Sciatic nerve (tissue), 2 donors: ENCODE data around the gene TRIM5. TPM values are rescaled to one million over a fixed set of nuclear protein-coding genes. Genes with fewer than 3 reads are reported as not detected.
"Not testable (repeated sequence)": the region's sequence is repeated elsewhere in the genome, so short reads cannot be mapped to it uniquely, and the experiment has no call there.

Experiments used
- ATAC-seq: fragments of 200-7000 bp; cut with Tn5 transposase; one replicate; pipeline ENCODE4 v1.9.1; 2020; ENCODE audit warnings: mild to moderate bottlenecking, moderate library complexity
- DNase-seq: peaks from one replicate; pipeline ENCODE4 v3.0.0-alpha.2; 2020; ENCODE audit warnings: low spot score
- intact Hi-C: fragments of 100-400 bp; cut with DNase I; formaldehyde crosslinking; loops from one replicate; pipeline ENCODE4 v1.14.2; 2022
- total RNA-seq: library from RNA; stranded (reverse); fragmentation: NEBNext Ultra II Directional; extraction: Animal tissue kit (Norgen Biotek cat#: 25700); gene quantifications from one replicate; pipeline ENCODE4 v1.2.1, GENCODE V29; 2021
- donor health status: DM: no; HTN: no; CAD: no.
- donor health status: DM: no; HTN: no; CAD: no.

TRIM5 gene
- total RNA-seq, 1 donor from 2014 or later = 28.4 TPM

- intact Hi-C loops = no loop called here
- ATAC-seq = peak; percentile 38
- no peak for DNase-seq
Observed at GRCh38 chr11:5690736-5691135, 5.9 kb upstream of the TRIM5 start.

- intact Hi-C loops = no loop called here
- ATAC-seq = peak; percentile 79
Observed at GRCh38 chr11:5690216-5690615, 5.3 kb upstream of the TRIM5 start.

DNA sequence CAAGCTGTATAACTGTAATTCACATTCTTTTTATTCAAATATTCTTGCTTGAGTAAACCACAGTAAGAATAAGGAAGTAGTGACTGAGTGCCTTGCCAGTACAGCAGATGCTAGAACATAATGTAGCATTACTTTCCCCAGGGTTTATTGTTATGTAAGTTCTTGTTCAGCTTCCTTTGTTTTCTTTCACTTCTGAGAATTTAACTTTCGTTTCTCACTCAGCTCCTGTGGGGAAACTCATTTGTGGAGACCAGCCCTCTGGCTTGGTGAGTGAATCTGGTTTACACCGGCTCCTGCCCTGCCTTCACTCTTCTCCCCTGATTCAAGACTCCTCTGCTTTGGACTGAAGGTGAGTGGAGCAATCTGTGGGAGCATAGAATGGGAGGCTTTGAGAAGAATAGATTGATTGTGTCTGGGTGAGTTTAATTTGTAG is 4.7 kb upstream of the TRIM5 start, which contains the start of gene TRIM22:
Gene TRIM22, plus strand, starts transcription at position 240 of the 433 bp plus-strand sequence. CDS start 6,443 bp downstream, outside the sequence.
- ATAC-seq (peak; percentile 90), DNase-seq (peak; percentile 72)
- intact Hi-C loops = no loop called here

More at GRCh38 chr11:5690216-5690615, 5.3 kb upstream of the TRIM5 start:
- DNase-seq = no peak

GRCh38 chr11:5688482-5688881 is 3.6 kb upstream of the TRIM5 start:
- DNase-seq = no peak
- intact Hi-C loops = no loop called here
- ATAC-seq = no peak

DNA sequence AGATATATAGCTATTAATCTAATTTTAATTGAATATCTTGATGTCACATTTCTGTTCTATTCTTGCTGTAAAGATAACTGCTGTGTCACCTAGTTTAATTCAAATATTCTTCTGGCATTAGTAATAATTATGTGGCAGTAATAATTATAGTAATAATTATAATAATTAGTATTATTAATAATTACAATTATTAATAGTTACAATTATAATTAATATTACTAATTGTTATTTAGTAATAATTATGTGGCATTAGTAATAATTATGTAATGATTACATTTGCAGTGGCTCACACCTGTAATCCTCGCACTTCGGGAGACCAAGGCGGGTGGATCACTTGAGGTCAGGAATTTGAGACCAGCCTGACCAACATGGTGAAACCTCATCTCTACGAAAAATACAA is 1.6 kb upstream of the TRIM5 start:
- ATAC-seq (no peak), DNase-seq (no peak)
- intact Hi-C loops = no loop called here

GRCh38 chr11:5684036-5684645 is 733 bp downstream of the TRIM5 start:
- no peak for DNase-seq
- ATAC-seq = no peak
- intact Hi-C loops = no loop called here

DNA sequence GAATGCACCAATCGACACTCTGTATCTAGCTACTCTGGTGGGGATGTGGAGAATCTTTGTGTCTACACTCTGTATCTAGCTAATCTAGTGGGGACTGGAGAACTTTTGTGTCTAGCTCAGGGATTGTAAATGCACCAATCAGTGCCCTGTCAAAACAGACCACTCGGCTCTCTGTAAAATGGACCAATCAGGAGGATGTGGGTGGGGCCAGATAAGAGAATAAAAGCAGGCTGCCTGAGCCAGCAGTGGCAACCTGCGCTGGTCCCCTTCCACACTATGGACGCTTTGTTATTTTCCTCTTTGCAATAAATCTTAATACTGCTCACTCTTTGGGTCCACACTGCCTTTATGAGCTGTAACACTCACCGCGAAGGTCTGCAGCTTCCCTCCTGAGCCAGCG is 1.3 kb downstream of the TRIM5 start:
- ATAC-seq, intact Hi-C loops, DNase-seq: not testable (repeated sequence)

DNA sequence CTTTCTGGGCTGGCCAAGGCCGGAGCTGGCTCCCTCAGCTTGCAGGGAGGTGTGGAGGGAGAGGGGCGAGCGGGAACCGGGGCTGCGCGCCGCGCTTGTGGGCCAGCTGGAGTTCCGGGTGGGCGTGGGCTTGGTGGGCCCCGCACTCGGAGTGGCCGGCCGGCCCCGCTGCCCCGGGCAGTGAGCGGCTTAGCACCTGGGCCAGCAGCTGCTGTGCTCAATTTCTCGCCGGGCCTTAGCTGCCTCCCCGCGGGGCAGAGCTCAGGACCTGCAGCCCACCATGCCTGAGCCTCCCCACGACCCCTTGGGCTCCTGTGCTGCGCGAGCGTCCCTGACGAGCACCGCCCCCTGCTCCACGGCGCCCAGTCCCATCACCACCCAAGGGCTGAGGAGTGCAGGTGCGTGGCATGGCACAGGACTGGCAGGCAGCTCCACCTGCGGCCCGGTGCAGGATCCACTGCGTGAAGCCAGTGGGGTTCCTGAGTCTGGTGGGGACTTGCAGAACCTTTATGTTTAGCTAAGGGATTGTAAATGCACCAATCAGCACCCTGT is 1.9 kb downstream of the TRIM5 start:
- DNase-seq, ATAC-seq, intact Hi-C loops: not testable (repeated sequence)

GRCh38 chr11:5679811-5680210 is 5.1 kb downstream of the TRIM5 start:
- intact Hi-C loops = no loop called here
- ATAC-seq (no peak), DNase-seq (no peak)

DNA sequence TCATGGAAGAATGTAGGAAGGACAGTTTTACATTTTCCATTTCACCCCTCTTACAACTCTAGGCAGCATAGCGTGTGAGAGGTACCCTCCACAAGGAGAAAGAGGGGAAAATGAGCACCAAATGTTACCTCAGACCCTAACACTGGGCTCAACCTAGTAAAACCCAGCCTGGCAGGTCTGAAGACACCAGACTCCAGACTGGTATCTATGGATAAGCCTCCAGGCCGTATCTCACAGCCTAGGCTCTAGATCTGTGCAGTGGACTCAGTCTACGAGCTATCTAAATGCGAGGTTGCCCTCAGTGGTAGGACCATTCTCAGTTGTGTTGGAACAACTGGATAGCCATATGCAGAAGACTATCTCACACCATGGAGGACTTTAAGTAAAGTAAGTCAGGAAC is 10.5 kb downstream of the TRIM5 start:
- no peak for DNase-seq
- intact Hi-C loops = no loop called here
- no peak for ATAC-seq

GRCh38 chr11:5671831-5672230 is 13.0 kb downstream of the TRIM5 start:
- intact Hi-C loops = no loop called here
- DNase-seq = no peak
- no peak for ATAC-seq

DNA sequence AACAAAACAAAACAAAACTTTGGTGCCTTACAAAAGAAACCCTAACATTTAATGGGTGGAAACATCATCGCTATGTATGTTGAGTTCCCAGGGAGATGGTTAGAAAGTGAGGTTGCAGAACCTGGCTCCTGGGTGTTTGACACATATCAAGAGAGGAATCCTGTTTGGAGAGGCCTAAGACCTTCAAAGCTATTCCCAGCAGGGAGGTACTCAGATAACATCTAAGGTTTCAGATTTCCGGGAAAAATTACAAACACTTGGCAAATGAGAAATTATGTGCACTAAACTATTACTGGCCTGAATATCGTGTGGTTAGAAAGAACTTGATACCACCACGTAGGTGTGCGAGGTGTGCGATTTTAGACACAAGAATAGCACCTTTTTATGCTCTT is 18.5 kb downstream of the TRIM5 start:
- peak; percentile 63 for ATAC-seq
- no peak for DNase-seq
- intact Hi-C loops = no loop called here

GRCh38 chr11:5665746-5666401 is 19.0 kb downstream of the TRIM5 start:
- ATAC-seq = peak; percentile 76
- intact Hi-C loops = no loop called here
- no peak for DNase-seq

DNA sequence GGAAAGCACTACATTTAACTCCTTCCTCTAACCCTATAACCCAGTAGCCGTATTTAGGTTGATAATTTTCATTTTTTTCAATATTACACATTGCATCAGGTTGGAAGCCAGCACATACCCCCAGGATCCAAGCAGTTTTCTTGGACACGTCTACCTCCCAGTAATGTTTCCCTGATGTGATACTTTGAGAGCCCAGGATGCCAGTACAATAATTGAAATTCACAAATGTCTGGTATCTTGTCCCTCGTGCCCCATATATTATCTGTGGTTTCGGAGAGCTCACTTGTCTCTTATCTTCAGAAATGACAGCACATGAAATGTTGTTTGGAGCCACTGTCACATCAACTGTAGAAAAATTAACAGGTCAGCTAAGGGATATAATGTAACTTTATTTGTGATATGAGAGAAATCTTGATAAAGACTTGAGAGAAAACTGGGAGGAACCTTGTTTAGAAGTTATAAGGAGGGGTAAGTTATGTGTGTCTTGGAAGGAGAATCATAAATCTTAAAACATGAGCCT is 19.8 kb downstream of the TRIM5 start:
- ATAC-seq = no peak
- intact Hi-C loops = no loop called here
- no peak for DNase-seq

- no peak for DNase-seq
- no peak for ATAC-seq
Observed at GRCh38 chr11:5663511-5663910, 21.4 kb downstream of the TRIM5 start.

DNA sequence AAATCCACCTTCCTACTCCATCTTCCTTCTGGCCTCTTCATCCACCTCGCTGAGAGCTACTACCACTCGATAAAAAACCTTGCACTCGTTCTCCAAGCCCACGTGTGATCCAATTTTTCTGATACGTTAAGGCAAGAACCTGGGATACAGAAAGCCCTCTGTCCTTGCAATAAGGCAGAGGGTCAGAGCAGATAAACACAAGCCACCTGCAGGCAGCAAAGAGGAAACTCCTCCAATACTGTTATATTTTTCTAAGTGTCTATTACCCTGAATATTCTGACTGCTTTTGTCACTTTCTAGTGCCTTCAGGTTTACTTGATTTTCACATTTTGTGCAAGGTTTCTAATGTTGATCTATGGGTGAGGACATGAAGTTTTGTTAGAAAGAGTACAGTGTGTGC is 26.6 kb downstream of the TRIM5 start:
- ATAC-seq = no peak
- no peak for DNase-seq
- intact Hi-C loops = no loop called here

More at GRCh38 chr11:5663511-5663910, 21.4 kb downstream of the TRIM5 start:
- intact Hi-C loops = no loop called here

DNA sequence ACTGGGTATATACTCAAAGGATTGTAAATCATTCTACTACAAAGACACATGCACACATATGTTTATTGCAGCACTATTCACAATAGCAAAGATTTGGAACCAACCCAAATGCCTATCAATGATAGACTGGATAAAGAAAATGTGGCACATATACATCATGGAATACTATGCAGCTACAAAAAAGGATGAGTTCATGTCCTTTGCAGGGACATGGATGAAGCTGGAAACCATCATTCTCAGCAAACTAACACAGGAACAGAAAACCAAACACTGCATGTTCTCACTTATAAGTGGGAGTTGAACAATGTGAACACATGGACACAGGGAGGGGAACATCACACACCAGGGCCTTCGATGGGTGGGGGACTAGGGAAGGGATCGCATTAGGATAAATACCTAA is 27.9 kb downstream of the TRIM5 start:
- intact Hi-C loops, ATAC-seq, DNase-seq: not testable (repeated sequence)

DNA sequence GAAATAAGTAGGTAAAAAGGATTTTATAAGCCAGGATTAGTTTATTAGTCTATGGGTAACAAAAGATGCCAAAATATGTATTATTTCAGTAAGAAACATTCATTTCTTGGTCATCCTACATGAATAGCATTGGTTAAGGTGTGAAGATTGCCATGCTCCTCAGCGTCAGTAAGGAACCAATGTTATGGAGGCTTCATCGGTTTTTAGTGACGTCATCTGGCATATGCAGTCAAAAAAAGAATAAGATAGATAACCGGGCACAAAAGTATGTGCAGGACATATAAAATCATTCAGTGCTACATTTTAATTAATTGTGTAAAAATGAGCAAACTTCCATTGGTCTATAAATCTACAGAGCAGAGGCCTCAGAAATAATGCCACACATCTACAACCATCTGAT is 29.4 kb downstream of the TRIM5 start:
- ATAC-seq (no peak), DNase-seq (no peak)
- intact Hi-C loops = no loop called here

- DNase-seq = no peak
- ATAC-seq = no peak
- intact Hi-C loops = no loop called here
Observed at GRCh38 chr11:5646139-5646538, 38.7 kb downstream of the TRIM5 start.

DNA sequence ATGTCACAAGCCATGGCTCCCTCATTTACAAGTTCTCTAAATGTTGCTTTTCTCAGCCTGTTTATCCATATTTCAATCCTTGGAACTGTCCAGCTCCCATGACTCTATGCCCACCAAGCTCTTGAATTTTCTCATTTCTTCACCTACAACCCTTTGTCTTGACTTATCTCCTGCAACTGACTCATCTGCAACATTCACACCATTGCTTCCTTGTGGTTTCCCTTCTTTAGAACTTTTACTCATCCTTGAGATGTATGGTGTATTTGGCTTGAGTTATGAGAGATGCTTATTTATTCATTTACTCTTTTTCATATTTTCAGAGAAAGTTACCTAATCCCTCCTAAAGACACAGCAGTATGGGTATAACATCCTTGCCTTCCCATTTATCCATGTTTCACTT is 41.3 kb downstream of the TRIM5 start:
- intact Hi-C loops = no loop called here
- DNase-seq (no peak), ATAC-seq (no peak)
